ENCODE measurements around the gene TMIE. TPM values are rescaled to one million over a fixed set of nuclear protein-coding genes. Genes with fewer than 3 reads are reported as not detected.
A peak's percentile ranks its signal among the peaks of the same experiment; 100 is the strongest.

The TMIE gene
- total and polyA plus RNA-seq, 12 donors = 0.30 to 21.4 (median 2.0) TPM

DNA sequence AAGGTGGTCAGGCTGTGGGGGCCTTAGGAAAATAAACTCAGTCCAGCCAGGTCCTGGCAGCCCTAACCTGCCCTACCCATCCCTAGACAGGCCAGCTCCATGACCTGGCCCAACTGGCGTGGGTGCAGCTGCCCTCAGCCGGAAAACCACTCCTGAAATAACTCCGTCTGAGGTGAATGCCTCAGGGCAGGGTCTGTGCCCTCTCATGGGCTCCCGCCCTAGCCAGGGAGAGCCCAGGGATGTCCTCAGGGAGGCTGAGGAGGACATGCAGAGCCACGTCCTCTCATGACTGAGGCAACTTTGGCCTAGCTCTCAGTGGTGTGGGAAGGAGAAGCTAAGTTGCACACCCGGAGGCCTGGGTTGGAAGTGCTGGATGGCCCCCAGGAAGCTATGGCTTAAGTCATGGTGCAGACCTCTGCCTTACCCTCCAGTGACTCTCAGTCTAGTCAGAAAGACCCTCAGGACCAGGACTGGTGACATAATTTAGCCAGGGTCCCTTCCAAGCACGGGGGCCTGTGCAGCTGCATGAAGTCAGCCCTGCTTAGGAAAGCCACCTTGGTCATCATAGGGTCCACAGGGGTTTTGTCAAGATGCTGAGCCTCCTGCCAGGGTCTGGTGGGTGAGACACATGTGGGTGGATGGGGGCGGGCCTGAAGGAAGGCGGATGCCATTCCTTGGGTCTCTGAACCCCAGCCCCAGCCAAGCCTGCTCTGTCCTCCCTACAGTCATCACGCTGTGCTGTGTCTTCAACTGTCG is 7.4 kb downstream of the TMIE start:
- Histone ChIP-seq H3K36me3 (replicated peaks in 1 of 2) (no peaks in the 10 kb centered on the region), H3K4me1 (replicated peaks in 1 of 2) (no peaks in the 10 kb centered on the region), H3K27me3 (no peaks in the 10 kb centered on the region), H3K4me3 (no peak overlapping the region), H3K27ac (no peak overlapping the region), H3K9me3 (replicated peaks in 1 of 3) (no peaks in the 10 kb centered on the region)
- 78 to 91% (median 87%) methylated on average over 9 to 11 of the region's 11 CpGs for WGBS, 4 donors
- peak in 2 of 7 donors; percentile 11 to 17 for DNase-seq
- intact Hi-C loops (cut with DNase I) = loop anchor here (5.0 to 10.0 kb wide), 4 partner anchors 156 to 296 kb away; partner anchors contain the start of gene MYL3 (in 2 of the 2)
- TF ChIP-seq, protein P1, sequence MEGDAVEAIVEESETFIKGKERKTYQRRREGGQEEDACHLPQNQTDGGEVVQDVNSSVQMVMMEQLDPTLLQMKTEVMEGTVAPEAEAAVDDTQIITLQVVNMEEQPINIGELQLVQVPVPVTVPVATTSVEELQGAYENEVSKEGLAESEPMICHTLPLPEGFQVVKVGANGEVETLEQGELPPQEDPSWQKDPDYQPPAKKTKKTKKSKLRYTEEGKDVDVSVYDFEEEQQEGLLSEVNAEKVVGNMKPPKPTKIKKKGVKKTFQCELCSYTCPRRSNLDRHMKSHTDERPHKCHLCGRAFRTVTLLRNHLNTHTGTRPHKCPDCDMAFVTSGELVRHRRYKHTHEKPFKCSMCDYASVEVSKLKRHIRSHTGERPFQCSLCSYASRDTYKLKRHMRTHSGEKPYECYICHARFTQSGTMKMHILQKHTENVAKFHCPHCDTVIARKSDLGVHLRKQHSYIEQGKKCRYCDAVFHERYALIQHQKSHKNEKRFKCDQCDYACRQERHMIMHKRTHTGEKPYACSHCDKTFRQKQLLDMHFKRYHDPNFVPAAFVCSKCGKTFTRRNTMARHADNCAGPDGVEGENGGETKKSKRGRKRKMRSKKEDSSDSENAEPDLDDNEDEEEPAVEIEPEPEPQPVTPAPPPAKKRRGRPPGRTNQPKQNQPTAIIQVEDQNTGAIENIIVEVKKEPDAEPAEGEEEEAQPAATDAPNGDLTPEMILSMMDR (IDR thresholded peaks at IDR 0.05) = no peak
- TF ChIP-seq POLR2A (IDR thresholded peaks at IDR 0.05) = no peak

DNA sequence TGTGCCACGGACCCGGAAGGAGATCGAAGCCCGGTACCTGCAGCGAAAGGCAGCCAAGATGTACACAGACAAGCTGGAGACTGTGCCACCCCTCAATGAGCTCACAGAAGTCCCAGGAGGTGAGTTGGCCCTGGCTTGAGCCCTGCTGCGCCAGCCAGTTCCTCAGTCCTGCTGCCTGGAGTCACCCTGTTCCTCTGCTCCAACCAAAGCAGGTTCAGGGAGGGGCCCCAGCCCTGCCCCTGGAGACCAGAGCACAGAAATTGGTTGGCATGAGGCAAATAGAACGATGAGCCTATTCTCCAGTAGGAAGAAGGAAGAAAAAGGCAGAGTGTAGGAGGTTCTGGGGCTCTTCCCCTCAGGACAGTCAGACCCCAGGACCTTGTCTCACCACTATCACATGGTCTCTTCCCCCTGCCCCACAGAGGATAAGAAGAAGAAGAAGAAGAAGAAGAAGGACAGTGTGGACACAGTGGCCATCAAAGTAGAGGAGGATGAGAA is 8.0 kb downstream of the TMIE start:
- no peak for DNase-seq
- Histone ChIP-seq H3K4me3 (no peak overlapping the region), H3K27ac (no peak overlapping the region), H3K36me3 (replicated peaks in 1 of 2) (no peaks in the 10 kb centered on the region), H3K9me3 (replicated peaks in 1 of 3) (no peaks in the 10 kb centered on the region), H3K4me1 (replicated peaks in 1 of 2) (no peaks in the 10 kb centered on the region), H3K27me3 (no peaks in the 10 kb centered on the region)
- intact Hi-C loops (cut with DNase I) = loop anchor here (5.0 to 10.0 kb wide), 4 partner anchors 156 to 296 kb away; partner anchors contain the start of gene MYL3 (in 2 of the 2)
- 93 to 98% (median 96%) methylated on average over 6 to 7 of the region's 7 CpGs for WGBS, 4 donors
- TF ChIP-seq, protein P1 (IDR thresholded peaks at IDR 0.05) = no peak
- TF ChIP-seq POLR2A (IDR thresholded peaks at IDR 0.05) = no peak

DNA sequence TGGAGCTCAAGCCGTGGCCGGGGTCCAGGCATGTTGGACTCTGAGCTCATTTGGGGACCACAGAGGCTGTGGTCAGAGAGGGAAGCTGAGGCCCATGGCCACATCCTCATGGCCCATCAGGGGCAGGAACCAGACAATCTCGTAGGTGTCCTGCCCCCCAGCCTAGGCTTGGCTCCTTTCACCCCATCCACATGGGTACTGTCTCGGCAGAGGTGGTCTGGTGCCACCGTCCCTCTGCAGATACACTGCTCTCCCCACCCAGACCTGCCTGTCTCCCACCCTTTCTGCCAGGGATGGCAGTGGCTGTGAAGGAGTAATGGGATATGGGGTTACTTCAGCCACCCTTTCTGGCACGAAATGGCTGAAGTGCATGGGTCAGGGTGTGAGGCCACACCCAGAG is 8.5 kb downstream of the TMIE start:
- Histone ChIP-seq H3K27me3 (no peaks in the 10 kb centered on the region), H3K9me3 (replicated peaks in 1 of 3) (no peaks in the 10 kb centered on the region), H3K4me3 (no peak overlapping the region), H3K27ac (no peak overlapping the region), H3K4me1 (replicated peaks in 1 of 2) (no peaks in the 10 kb centered on the region), H3K36me3 (replicated peaks in 1 of 2) (no peaks in the 10 kb centered on the region)
- peak in 2 of 7 donors; percentile 7 to 8 for DNase-seq
- intact Hi-C loops (cut with DNase I) = loop anchor here (5.0 to 10.0 kb wide), 5 partner anchors 155 to 645 kb away; partner anchors contain the start of gene MYL3 (in 2 of the 2)
- no peak for TF ChIP-seq POLR2A (IDR thresholded peaks at IDR 0.05)
- TF ChIP-seq, protein P1 (IDR thresholded peaks at IDR 0.05) = no peak
- 88 to 95% (median 91%) methylated on average over 6 of the region's 6 CpGs for WGBS, 4 donors

DNA sequence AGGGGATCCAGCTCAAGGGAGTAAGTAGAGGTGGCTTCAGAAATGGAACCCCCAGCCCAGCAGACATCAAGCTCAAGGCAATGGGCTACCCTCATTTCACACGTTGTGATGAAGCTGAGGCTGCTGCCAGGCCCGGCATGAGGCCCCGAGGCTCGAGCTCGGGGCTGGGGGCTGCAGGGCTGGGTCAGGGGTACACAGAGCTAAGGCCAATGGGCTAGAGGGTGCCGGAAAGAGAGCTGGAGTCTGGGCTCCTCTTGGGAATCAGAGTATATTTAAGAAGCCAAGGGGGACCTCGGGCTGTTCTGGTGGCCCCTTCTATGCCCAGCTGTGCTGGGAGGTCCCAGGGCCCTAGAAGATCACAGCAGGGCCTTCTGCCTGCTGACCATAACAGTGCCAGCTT is 9.0 kb downstream of the TMIE start:
- 75 to 94% (median 92%) methylated on average over 6 to 7 of the region's 7 CpGs for WGBS, 4 donors

More for the DNA sequence above, 9.0 kb downstream of the TMIE start:
- no peaks in the 10 kb centered on the region for H3K9me3 ChIP-seq (replicated peaks in 1 of 3)
- no peak overlapping the region for H3K27ac ChIP-seq
- DNase-seq = no peak
- H3K4me3 ChIP-seq = no peak overlapping the region
- H3K36me3 ChIP-seq (replicated peaks in 1 of 2) = no peaks in the 10 kb centered on the region
- TF ChIP-seq POLR2A (IDR thresholded peaks at IDR 0.05) = no peak
- TF ChIP-seq, protein P1 (IDR thresholded peaks at IDR 0.05) = no peak
- H3K27me3 ChIP-seq = no peaks in the 10 kb centered on the region
- intact Hi-C loops (cut with DNase I) = loop anchor here in 1 of 2 donors (10.0 kb wide), 1 partner anchor 645 kb away; no protein-coding TSS in a partner anchor
- H3K4me1 ChIP-seq (replicated peaks in 1 of 2) = no peaks in the 10 kb centered on the region

All from adrenal gland (tissue), 12 donors.